GM18868 (cell line): ENCODE measurements around the gene PPP3CA.
A peak's percentile ranks its signal among the peaks of the same experiment; 100 is the strongest.
"Not testable (repeated sequence)": the region's sequence is repeated elsewhere in the genome, so short reads cannot be mapped to it uniquely, and the experiment has no call there.

Experiments used
- ATAC-seq: cut with Tn5 transposase; IDR thresholded peaks from one replicate; pipeline ENCODE4 v1.9.1; 2021; ENCODE audit warnings: mild to moderate bottlenecking, moderate library complexity; ENCODE audit not compliant: unreplicated experiment

Gene PPP3CA

DNA sequence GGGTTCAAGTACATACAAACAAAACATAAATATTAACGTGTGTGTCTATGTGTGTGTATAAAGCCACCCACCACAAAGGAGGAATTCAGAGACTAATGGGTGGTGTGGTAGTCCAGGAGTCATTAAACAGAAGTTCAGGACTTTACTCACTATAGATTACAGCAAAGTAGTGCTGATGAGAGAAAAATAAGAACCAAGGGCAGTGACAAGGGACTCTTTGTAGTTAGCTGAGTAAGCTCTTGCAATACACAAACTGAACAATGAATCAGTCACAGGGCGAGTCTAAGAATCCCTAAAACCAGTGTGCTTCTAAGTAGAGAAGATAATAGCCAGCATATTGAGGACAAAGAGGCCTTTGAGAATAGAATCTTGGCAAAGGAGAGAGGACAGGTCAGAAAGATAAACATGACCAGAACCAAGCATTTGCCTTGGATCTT lies 232.4 kb downstream of the PPP3CA start:
- no peak for ATAC-seq

- ATAC-seq, result peak; percentile 36
Observed at GRCh38 chr4:101104312-101105052, 242.8 kb downstream of the PPP3CA start.

GRCh38 chr4:101103381-101104142 lies 243.8 kb downstream of the PPP3CA start:
- ATAC-seq, result peak; percentile 89

DNA sequence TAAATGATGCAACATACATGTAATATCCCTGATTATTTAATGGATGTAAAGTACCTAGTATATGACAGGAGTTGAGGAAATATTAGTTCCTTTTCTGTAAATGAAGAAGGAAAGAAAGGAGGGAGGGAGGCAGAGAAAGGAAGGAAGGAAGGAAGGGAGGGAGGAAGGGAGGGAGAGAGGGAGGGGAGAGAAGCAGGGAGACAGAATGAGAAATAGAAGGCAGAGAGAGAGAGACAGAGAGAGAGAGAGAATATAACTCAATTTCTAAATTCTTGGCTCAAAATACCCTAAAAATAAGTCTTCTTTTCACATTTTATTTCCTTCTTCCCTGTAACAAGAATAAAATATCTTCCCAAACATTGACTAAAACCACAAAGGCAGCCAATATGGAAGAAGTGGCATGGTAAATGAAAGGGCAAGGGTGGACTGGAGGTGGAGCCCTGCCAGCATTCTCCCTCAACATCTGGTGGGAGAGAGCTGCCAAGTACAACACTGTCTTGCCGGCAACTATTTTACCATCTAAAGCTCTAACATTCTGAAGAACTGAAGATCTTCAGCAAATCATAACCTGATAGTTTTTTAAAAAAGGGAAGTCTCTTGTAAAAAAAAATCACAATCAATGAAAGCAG lies 245.1 kb downstream of the PPP3CA start:
- no peak for ATAC-seq

DNA sequence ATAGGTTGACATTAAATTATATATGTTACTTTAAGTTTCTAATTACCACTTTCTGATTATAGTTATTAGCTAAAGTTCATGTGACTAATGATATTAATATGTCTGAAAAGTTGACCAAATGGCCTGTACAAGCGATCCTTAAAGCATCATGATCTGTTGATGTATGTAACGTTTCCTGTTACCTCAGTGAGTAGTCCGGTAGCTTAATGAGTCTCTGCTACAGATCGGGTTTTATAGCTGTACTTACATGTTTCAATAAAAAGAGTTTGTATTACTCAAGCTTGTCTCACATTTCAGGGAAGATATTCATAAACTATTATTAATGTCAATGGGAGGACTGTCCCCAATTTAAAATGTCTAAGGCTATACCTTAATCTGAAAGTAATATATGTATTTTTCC lies 246.3 kb downstream of the PPP3CA start:
- ATAC-seq, result no peak

- ATAC-seq, result no peak
Observed at GRCh38 chr4:101098666-101099400, 248.5 kb downstream of the PPP3CA start.

DNA sequence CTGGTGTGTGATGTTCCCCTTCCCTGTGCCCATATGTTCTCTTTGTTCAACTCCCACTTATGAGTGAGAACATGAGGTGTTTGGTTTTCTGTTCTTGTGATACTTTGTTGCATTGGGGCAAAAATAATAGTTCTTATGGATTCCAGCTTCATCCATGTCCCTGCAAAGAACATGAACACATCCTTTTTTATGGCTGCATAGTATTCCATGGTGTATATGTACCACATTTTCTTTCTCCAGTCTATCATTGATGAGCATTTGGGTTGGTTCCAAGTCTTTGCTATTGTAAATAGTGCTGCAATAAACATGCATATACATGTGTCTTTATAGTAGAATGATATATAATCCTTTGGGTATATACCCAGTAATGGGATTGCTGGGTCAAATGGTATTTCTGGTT lies 254.7 kb downstream of the PPP3CA start:
- not testable (repeated sequence) for ATAC-seq

DNA sequence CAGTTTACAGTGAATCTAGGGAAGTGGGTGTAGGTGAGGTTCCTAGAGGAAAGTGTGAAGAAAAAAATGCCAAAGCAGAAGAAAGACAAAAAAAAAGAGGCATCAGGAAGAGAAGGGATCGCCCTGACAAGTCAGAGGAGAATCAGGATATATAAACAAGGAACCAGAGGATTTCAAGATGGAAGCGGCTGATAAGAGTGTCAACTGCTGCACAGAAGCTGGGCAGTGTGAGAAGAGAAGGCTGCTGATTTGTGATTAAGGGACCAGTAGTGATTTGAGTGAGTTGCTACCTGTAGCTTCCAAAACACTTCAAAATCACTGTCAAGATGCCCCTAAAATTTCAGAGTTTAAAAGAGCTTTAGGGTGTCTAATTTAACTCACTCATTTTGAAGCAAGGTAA lies 258.2 kb downstream of the PPP3CA start:
- no peak for ATAC-seq

DNA sequence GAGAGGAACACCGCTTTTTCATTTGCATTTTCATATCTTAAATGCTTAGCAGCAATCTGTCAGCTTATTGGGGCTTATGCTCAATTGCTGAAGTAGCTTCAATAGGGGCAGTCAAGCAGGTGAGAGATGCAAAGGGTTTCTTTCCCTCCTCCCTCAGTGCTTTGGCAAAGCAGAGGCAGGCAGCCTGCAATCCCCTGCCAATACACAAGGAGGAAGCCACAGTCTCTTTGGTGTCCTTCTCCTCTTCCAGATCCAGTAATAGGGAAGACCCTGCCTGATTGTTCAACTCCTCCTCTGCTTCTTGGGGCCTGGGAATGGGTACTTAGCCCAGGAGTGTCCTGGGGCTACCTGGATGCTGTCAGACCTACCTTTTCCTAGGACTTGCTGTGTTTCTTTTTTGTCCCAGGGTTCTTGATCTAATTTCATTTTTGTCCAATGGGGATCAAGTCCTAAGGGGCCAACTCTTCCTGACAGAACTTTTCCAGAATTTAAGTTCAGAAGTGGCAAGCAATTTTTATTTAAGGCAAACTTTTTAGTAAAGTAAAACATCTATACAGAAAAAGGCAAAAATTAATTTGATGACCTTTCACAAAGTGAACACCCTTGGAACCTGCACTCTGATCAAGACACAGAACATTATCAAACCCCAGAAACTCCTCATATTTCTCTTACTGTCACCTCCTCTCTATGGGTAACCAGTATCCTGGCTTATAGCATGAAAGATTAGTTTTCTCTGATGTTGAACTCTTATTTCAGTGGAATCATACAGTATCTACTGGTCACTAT lies 260.3 kb downstream of the PPP3CA start:
- no peak for ATAC-seq

DNA sequence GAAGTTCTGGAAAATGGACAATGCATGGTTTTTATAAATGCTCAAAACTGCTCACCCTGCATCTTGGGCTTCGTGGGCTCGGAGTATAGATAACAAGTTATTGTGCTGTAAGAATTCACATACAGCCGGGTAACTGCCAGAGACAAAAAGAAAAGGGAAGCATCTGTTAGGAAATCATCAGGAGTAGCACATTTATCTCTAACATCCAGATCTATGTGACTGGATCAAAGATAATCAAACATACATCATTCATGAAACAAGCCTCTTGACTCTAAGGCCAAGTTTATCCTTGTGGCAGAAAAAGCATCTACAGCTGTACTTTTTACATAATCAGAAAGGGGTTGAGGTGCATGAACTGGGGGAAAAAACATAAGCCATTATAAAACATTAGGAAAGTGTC lies 264.2 kb downstream of the PPP3CA start:
- ATAC-seq, result no peak

DNA sequence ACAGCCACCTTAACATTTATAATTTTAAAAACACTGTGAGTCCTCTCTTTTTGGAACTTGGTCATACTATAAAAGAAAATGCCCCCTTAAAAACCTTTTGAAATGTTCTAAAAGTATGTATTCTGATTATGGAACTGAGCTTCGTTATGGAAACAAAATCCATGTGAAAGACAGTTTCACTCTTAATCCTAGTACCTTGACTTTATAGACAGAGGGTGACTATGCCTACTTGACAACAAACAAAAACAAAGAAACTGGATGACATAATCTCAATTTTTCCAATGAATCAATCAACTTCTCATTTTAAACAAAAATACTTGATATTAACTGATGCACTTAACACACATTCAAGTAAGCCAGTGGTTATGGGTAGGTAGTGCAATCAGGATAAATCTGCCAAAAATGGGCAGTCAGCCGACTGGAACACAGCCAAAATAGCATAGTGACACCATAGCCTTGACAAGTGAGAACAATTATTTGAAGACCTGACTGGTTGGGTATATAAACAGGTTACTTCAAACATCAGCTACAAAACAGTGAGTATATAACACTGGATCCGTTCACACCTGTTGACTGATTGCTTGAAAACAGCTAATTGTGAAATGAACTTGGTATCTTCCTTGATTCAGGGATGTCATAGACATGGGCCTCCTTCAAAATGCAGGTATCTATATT lies 265.5 kb downstream of the PPP3CA start:
- no peak for ATAC-seq

DNA sequence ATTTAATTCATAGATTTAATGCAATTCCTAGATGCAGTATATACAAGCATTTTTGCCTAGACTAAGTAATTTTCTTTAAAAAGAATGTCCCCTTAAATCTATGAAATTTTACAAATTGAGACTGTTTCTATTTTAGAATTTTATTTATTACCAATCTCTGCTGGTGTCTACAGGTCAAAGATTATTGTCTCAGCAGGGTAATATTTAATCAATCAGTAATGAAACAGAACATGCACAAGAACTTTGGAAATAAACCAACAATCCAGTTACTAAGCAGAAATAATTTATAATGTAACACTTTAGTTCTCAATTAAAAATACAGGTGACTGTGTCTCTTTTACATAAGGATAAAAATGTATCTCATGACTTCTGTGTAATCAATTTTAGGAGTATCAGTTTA lies 266.2 kb downstream of the PPP3CA start:
- ATAC-seq, result no peak

- ATAC-seq, result no peak
Observed at GRCh38 chr4:101078950-101079349, 268.4 kb downstream of the PPP3CA start.

- ATAC-seq, result no peak
Observed at GRCh38 chr4:101076032-101076431, 271.3 kb downstream of the PPP3CA start.

DNA sequence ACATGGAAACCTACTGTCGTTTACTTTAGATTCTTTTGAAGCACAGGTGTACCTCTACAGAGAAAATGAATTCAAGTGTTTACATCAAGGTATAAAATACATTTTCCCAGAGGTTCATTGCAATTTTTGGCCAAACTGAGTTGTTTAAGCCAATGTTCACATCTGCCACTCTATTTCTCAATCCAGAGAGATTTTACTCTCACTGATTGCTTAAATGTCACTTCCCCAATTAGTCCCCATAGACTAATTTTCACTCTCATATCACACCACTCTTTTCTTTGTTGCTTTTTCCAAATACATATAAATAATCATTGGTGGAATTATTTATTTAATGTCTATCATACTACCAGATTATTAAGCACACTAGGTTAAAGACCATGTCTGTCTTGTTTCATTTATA lies 271.8 kb downstream of the PPP3CA start:
- no peak for ATAC-seq

GRCh38 chr4:101074326-101074725 lies 273.0 kb downstream of the PPP3CA start:
- no peak for ATAC-seq

DNA sequence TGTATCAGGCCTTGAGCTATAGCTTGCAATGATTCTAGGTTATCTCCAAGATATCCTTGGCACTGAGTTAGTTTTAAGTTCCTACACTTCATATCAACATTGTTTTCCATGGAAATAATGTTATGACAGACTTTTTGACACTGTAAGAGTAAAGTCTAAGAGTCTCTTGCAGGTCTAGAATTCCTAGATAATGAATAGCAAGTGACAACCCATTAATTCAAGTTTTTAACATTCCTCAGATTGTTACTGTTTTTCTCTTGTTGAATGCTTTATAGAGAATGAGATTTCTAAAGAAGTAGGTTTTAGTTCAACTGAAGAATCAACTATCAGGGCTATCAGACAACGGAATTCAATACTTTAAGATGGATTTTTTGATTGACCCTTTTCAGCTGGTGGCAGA lies 276.1 kb downstream of the PPP3CA start:
- no peak for ATAC-seq

DNA sequence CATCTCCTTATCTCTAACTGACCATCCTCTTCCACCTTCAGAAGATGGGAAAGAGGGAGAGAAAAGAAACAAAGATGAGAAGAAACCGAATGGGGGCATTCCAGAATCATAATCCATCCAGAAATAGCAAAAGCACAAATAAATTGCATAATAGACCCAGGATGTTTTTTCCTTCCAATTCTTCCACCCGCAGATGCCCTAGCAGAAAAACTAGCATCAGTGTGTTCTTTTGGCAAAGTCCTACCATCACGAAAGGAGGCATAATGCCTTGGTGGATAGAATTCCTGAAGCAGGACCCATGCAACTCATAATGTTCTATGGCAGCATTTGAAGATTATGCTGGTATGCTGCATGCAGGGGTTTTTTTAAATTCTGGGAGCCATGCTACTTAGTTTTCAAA lies 279.2 kb downstream of the PPP3CA start:
- no peak for ATAC-seq

DNA sequence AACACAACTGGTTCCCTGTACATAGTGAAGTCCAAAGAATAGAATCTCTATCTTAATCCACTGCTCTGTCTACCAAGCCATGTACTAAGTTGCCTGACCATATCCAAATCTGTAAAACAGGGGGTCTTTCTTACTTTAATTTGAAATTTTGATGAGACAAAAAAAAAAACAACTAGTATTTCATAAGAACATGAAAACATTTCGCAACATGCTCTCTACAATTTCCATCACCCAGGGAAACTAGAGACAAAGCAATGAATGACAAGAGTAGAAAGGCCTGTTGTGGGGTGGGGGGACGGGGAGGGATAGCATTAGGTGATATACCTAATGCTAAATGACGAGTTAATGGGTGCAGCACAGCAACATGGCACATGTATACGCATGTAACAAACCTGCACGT lies 279.9 kb downstream of the PPP3CA start:
- ATAC-seq, result no peak

DNA sequence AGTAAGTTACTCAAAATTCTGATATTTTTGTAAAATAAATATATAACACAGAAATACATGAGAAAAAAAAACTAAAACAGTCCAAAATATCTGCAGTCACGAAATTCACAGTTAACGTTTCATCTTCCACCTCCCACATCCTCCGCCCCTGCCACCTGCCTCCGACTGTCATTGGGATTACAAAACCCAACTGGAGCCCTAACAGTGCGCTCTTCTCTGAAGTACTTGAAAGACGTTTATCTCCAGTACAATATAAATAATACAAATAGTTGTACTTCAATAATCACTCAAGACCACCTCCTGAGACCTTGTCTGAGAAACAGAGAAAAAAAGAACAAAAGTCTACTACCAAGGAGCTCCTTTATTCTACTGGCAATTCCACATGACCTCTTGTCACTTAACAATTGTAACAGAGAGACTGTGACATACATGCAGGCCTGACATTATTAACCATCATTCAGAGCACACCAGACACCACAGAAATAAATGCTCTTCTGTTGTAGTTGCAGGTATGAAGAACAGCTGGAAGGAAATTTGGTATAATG lies 280.6 kb downstream of the PPP3CA start:
- ATAC-seq, result no peak
